OCI-LY3 (cell line): ENCODE measurements around the gene FBXO2.

Source experiments
- CTCF ChIP-seq: fragments of 200-600, 300-600 bp; sonication (generic); IDR thresholded peaks from 2 replicates; pipeline ENCODE4 v1.5.1; 2014; ENCODE audit warnings: antibody characterized with exemption, low read length, low read depth
- EZH2phosphoT487 ChIP-seq: fragments of 200-600 bp; shearing (Covaris generic); IDR thresholded peaks from 2 replicates; pipeline ENCODE4 v1.6.1; 2018; ENCODE audit warnings: antibody characterized with exemption, mixed run types, low read depth

- TF ChIP-seq CTCF (no peak), EZH2phosphoT487 (no peak)
Measured at GRCh38 chr1:11695861-11696260, 41.6 kb upstream of the FBXO2 start.
